Uterus (tissue), 2 donors: ENCODE results near the gene ASTN2.

Experiments used
- POLR2A ChIP-seq, 2 donors: fragments of 450-650 bp; IDR thresholded peaks; one replicate each; pipeline ENCODE4 v1.6.1; 2016; ENCODE audit warnings: antibody characterized with exemption in 2 of 2, mild to moderate bottlenecking in 1 of 2, moderate library complexity in 1 of 2
- TF ChIP-seq, protein P1 (sequence below), 4 experiments: fragments of 200-600 bp in 2 of 4; fragments of 450-650 bp in 2 of 4; sonication (generic) in 2 of 4; IDR thresholded peaks; one replicate each; pipeline ENCODE4 v1.5.1; 2016 to 2019; ENCODE audit warnings: antibody characterized with exemption in 4 of 4, mild to moderate bottlenecking in 2 of 4, moderate library complexity in 1 of 4

DNA sequence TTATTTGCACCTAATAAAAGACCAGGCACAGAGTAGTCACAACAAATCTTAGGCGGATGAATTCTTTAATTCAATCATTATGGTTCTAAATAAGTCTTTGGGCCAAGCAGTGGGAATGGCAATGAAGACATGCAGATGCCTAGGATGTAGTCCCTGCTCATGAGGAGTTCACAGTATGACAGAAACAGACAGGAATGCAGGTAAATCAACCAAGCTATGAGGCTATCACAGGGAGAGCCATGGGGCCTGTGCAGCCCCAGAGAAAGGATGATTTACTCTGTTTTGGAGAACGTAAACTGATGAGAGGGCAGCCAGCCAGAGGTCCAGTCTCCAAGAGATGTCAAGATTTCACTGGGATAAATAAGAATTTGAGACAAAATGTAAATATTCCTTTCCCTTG lies 598.4 kb downstream of the ASTN2 start:
- TF ChIP-seq, protein P1, sequence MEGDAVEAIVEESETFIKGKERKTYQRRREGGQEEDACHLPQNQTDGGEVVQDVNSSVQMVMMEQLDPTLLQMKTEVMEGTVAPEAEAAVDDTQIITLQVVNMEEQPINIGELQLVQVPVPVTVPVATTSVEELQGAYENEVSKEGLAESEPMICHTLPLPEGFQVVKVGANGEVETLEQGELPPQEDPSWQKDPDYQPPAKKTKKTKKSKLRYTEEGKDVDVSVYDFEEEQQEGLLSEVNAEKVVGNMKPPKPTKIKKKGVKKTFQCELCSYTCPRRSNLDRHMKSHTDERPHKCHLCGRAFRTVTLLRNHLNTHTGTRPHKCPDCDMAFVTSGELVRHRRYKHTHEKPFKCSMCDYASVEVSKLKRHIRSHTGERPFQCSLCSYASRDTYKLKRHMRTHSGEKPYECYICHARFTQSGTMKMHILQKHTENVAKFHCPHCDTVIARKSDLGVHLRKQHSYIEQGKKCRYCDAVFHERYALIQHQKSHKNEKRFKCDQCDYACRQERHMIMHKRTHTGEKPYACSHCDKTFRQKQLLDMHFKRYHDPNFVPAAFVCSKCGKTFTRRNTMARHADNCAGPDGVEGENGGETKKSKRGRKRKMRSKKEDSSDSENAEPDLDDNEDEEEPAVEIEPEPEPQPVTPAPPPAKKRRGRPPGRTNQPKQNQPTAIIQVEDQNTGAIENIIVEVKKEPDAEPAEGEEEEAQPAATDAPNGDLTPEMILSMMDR (IDR thresholded peaks at IDR 0.05): no peak
- TF ChIP-seq POLR2A (IDR thresholded peaks at IDR 0.05): no peak
